ENCODE measurements around the gene CGB1.

The CGB1 gene

GRCh38 chr19:48994035-48994386, 42.7 kb downstream of the CGB1 start:
- DNase-seq (ENCODE audit: low read depth), result no peak

- DNase-seq (ENCODE audit: low read depth), result peak; percentile 99
Measured at GRCh38 chr19:48993175-48994034, 43.3 kb downstream of the CGB1 start, which contains the start of the genes GYS1 and RUVBL2. TSS of gene GYS1 (minus strand) at chr19:48993309. CDS start at chr19:48993112, 197 bp downstream. TSS of gene RUVBL2 (plus strand) at chr19:48993887. CDS start at chr19:48993912, 25 bp downstream.

- no peak for DNase-seq (ENCODE audit: low read depth)
Measured at GRCh38 chr19:48992581-48993174, 44.0 kb downstream of the CGB1 start.

- no peak for DNase-seq (ENCODE audit: low read depth)
Measured at GRCh38 chr19:48991873-48992580, 44.7 kb downstream of the CGB1 start.

GRCh38 chr19:48991011-48991609, 45.6 kb downstream of the CGB1 start:
- DNase-seq (ENCODE audit: low read depth), result no peak

- no peak for DNase-seq (ENCODE audit: low read depth)
Measured at GRCh38 chr19:48990400-48990799, 46.3 kb downstream of the CGB1 start.

- no peak for DNase-seq (ENCODE audit: low read depth)
Measured at GRCh38 chr19:48989701-48990291, 46.9 kb downstream of the CGB1 start.

- no peak for DNase-seq (ENCODE audit: low read depth)
Measured at GRCh38 chr19:48988860-48989259, 47.8 kb downstream of the CGB1 start.

- DNase-seq (ENCODE audit: low read depth), result no peak
Measured at GRCh38 chr19:48988286-48988685, 48.4 kb downstream of the CGB1 start.

- no peak for DNase-seq (ENCODE audit: low read depth)
Measured at GRCh38 chr19:48987323-48987722, 49.4 kb downstream of the CGB1 start.

GRCh38 chr19:48986211-48986610, 50.5 kb downstream of the CGB1 start:
- DNase-seq (ENCODE audit: low read depth), result no peak

GRCh38 chr19:48985711-48986110, 51.0 kb downstream of the CGB1 start:
- no peak for DNase-seq (ENCODE audit: low read depth)
